Suprapubic skin (tissue), 4 donors: Measurements from ENCODE around the gene PRICKLE2. TPM values are rescaled to one million over a fixed set of nuclear protein-coding genes. Genes with fewer than 3 reads are reported as not detected.

Source experiments
- DNase-seq, 2 donors: peaks; one replicate each; pipeline ENCODE4 v3.0.0-alpha.2; 2019; ENCODE audit warnings: low spot score in 2 of 2
- H3K27ac ChIP-seq: fragments of 200-600 bp; sonication (generic); one replicate; pipeline ENCODE4 v1.5.1; 2019
- H3K27me3 ChIP-seq: fragments of 200-600 bp; sonication (generic); one replicate; pipeline ENCODE4 v1.5.1; 2019
- H3K36me3 ChIP-seq: fragments of 200-600 bp; sonication (generic); one replicate; pipeline ENCODE4 v1.5.1; 2019
- H3K4me1 ChIP-seq: fragments of 200-600 bp; sonication (generic); one replicate; pipeline ENCODE4 v1.5.1; 2019
- H3K4me3 ChIP-seq: fragments of 200-600 bp; sonication (generic); one replicate; pipeline ENCODE4 v1.5.1; 2019; ENCODE audit warnings: mild to moderate bottlenecking
- H3K9me3 ChIP-seq: fragments of 200-600 bp; sonication (generic); one replicate; pipeline ENCODE4 v1.5.1; 2019
- EP300 ChIP-seq: sonication (generic); formaldehyde crosslinking; IDR thresholded peaks from one replicate; pipeline ENCODE4 v1.6.1; 2017; ENCODE audit warnings: antibody characterized with exemption
- POLR2A ChIP-seq, 2 donors: fragments of 450-650 bp; IDR thresholded peaks; one replicate each; pipeline ENCODE4 v1.6.1; 2017; ENCODE audit warnings: antibody characterized with exemption in 2 of 2, mild to moderate bottlenecking in 2 of 2, moderate library complexity in 2 of 2
- POLR2AphosphoS5 ChIP-seq, 3 donors: sonication (generic); formaldehyde crosslinking; IDR thresholded peaks; one replicate each; pipeline ENCODE4 v1.6.1; 2017; ENCODE audit warnings: antibody characterized with exemption in 3 of 3
- WGBS: methylation state at CpG from one replicate; pipeline ENCODE4 v1.1.5; 2018; 5-methylcytosine and 5-hydroxymethylcytosine counted together
- total RNA-seq, 4 donors: library from RNA; depleted of rRNA; stranded (reverse); fragments of >200 nt; gene quantifications; one replicate each; pipeline ENCODE4 v1.1.0, GENCODE V29; 2016
- TF ChIP-seq, protein P1 (sequence below), 2 donors: fragments of 200-600 bp in 1 of 2; fragments of 450-650 bp in 1 of 2; sonication (generic) in 1 of 2; IDR thresholded peaks; one replicate each; pipeline ENCODE4 v1.5.1; 2016 to 2019; ENCODE audit warnings: antibody characterized with exemption in 2 of 2, mild to moderate bottlenecking in 1 of 2, moderate library complexity in 1 of 2

PRICKLE2 gene
- total RNA-seq, 4 donors from 2014 or later: 6.7 to 14.5 (median 11.9) TPM

DNA sequence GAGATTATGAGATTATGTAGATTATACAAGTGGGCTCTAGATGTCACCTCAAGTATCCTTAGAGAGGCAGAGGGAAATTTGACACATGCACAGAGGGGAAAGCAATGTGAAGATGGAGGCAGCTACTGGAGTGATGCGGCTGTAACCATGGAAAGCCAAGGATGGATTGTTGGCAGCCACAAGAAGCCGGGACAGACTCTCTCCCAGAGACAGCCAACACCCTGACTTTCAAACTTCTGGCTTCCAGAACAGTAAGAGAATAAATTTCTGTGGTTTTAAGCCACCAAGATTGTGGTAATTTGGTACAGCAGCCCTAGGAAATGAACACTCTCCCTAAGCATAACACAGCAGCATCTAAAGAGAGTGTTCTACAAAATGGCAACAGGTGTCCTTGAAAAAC is 34.4 kb upstream of the PRICKLE2 start:
- Histone ChIP-seq H3K27ac (no peak overlapping the region), H3K27me3 (no peaks in the 10 kb centered on the region), H3K4me3 (no peak overlapping the region), H3K9me3 (no peaks in the 10 kb centered on the region), H3K36me3 (no peaks in the 10 kb centered on the region), H3K4me1 (peaks cover 22% of the 10 kb centered on the region)
- no peak for DNase-seq
- TF ChIP-seq POLR2A (IDR thresholded peaks at IDR 0.05): no peak
- TF ChIP-seq, protein P1, sequence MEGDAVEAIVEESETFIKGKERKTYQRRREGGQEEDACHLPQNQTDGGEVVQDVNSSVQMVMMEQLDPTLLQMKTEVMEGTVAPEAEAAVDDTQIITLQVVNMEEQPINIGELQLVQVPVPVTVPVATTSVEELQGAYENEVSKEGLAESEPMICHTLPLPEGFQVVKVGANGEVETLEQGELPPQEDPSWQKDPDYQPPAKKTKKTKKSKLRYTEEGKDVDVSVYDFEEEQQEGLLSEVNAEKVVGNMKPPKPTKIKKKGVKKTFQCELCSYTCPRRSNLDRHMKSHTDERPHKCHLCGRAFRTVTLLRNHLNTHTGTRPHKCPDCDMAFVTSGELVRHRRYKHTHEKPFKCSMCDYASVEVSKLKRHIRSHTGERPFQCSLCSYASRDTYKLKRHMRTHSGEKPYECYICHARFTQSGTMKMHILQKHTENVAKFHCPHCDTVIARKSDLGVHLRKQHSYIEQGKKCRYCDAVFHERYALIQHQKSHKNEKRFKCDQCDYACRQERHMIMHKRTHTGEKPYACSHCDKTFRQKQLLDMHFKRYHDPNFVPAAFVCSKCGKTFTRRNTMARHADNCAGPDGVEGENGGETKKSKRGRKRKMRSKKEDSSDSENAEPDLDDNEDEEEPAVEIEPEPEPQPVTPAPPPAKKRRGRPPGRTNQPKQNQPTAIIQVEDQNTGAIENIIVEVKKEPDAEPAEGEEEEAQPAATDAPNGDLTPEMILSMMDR (IDR thresholded peaks at IDR 0.05): no peak
- no peak for TF ChIP-seq EP300
- no peak for TF ChIP-seq POLR2AphosphoS5 (IDR thresholded peaks at IDR 0.05)
- WGBS: 63% methylated on average over 2 of the region's 2 CpGs

- Histone ChIP-seq H3K4me3 (no peak overlapping the region), H3K4me1 (peaks cover 12% of the 10 kb centered on the region), H3K9me3 (no peaks in the 10 kb centered on the region), H3K27me3 (no peaks in the 10 kb centered on the region), H3K36me3 (no peaks in the 10 kb centered on the region), H3K27ac (no peak overlapping the region)
- DNase-seq: no peak
- TF ChIP-seq, protein P1 (IDR thresholded peaks at IDR 0.05): no peak
- TF ChIP-seq POLR2A (IDR thresholded peaks at IDR 0.05) (no peak), POLR2AphosphoS5 (IDR thresholded peaks at IDR 0.05) (no peak)
Observed at GRCh38 chr3:64257100-64257755, 32.0 kb upstream of the PRICKLE2 start.

DNA sequence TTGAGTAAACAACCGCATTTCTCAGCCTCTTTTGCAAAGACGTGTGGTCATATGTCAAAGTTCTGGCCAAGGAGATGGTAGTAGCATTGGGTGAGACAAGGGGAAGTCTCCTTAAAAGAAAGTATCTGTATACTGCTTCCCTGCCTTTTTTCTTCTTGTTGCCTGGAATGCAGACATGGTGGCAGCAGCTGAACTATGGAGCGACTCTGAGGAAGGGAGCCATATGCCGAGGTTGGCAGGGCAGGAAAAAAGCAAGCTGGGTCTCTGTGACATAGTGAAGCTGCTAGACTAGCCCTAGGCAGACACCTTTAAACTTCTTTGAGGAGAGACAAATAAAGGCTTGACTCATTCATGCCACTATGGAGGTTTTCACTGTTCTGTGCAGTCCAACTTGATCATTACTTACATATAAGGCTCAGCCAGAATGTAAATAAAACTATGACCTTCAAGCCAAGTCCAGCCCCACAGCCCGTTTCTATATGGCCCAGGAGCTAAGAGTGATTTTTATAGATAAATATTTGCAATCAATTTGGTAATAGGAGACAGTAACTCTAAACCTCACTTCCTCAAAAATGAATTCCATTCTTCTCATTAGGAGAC is 30.6 kb upstream of the PRICKLE2 start:
- H3K27ac ChIP-seq: no peak overlapping the region
- H3K27me3 ChIP-seq: no peaks in the 10 kb centered on the region
- H3K4me3 ChIP-seq: no peak overlapping the region
- TF ChIP-seq EP300: no peak
- TF ChIP-seq, protein P1 (IDR thresholded peaks at IDR 0.05): no peak
- TF ChIP-seq POLR2A (IDR thresholded peaks at IDR 0.05): no peak
- TF ChIP-seq POLR2AphosphoS5 (IDR thresholded peaks at IDR 0.05): no peak
- H3K36me3 ChIP-seq: no peaks in the 10 kb centered on the region
- WGBS: 86% methylated on average over 5 of the region's 5 CpGs
- peaks cover 11% of the 10 kb centered on the region for H3K4me1 ChIP-seq
- H3K9me3 ChIP-seq: no peaks in the 10 kb centered on the region
- DNase-seq: no peak

DNA sequence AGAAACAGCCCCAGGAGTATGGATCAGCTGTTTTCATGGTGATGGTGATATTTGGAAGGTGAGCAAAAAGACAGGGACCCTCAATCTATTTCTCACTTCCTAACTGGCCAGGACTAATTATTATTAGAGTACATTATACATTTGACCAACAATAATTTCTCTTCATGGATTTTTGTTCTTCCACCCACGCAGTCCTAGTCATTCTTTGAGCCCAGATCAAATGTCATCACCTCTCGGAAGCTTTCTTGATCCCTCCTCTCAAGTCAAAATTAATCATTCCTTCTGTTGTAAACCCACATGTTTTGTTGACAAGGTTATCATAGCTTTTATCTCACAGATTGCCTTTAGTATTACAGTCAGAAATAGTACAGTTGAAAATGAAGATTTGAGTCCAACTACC is 29.2 kb upstream of the PRICKLE2 start:
- H3K36me3 ChIP-seq: no peaks in the 10 kb centered on the region
- WGBS: 85% methylated on average over 2 of the region's 2 CpGs
- no peak overlapping the region for H3K4me3 ChIP-seq
- no peak overlapping the region for H3K27ac ChIP-seq
- no peaks in the 10 kb centered on the region for H3K27me3 ChIP-seq
- DNase-seq: no peak
- peaks cover 5% of the 10 kb centered on the region for H3K4me1 ChIP-seq
- no peaks in the 10 kb centered on the region for H3K9me3 ChIP-seq
- TF ChIP-seq, protein P1 (IDR thresholded peaks at IDR 0.05): no peak
- no peak for TF ChIP-seq POLR2AphosphoS5 (IDR thresholded peaks at IDR 0.05)
- no peak for TF ChIP-seq POLR2A (IDR thresholded peaks at IDR 0.05)
- TF ChIP-seq EP300: no peak

DNA sequence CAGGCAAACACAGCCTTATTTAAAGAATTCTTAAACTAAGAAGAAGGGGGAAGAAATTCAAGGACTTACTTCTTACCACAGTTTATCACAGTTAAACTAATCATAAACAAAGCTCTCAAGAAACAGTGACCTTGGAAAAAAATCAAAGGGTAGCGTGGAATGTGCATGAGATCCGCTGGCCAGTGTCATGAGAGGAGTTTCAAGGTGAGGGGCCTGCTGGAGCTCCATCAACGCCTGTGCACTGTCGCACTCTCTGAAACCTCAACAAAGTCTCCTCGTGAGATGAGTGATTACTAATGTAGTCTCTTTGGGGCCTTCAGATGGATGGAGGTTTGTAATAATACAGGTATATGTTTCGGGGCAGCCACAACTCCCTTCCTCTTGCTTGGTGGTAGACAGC is 28.4 kb upstream of the PRICKLE2 start:
- 95% methylated on average over 6 of the region's 6 CpGs for WGBS
- TF ChIP-seq POLR2AphosphoS5 (IDR thresholded peaks at IDR 0.05) (no peak), POLR2A (IDR thresholded peaks at IDR 0.05) (no peak), EP300 (no peak)
- TF ChIP-seq, protein P1 (IDR thresholded peaks at IDR 0.05): no peak
- no peaks in the 10 kb centered on the region for H3K27me3 ChIP-seq

More for the DNA sequence above, 28.4 kb upstream of the PRICKLE2 start:
- no peak for DNase-seq
- H3K9me3 ChIP-seq: no peaks in the 10 kb centered on the region
- no peaks in the 10 kb centered on the region for H3K36me3 ChIP-seq
- H3K27ac ChIP-seq: no peak overlapping the region
- H3K4me1 ChIP-seq: peaks cover 5% of the 10 kb centered on the region
- no peak overlapping the region for H3K4me3 ChIP-seq
